ENCODE data around the gene COL5A1.

The COL5A1 gene

DNA sequence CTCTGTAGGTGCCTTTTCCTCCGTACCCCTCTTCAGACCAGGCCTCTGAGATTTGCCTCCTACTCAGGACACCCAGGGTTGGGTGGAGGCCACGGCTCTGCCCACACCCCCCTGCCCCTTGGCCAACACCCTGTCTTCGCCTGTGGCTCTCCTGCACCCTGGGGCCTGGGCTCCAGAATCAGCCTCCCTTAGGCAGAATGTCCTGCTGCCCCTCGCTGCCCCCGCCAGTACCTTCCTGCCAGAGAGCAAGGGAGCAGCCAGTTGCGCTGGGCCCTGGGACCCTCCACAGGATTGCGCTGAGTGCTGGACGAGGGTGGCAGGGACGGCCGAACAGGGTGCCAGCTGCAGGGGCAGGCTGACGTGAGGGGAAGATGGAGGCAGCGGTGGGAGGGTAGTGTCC is 53.5 kb downstream of the COL5A1 start:
- no peak overlapping the region for H2AK5ac ChIP-seq (ENCODE audit: low read length, severe bottlenecking)
- no peaks in the 10 kb centered on the region for H3K27me3 ChIP-seq (ENCODE audit: control insufficient read depth in 1 of 2, insufficient read depth in 1 of 2, low read length in 2 of 2)
- no peak overlapping the region for H3K14ac ChIP-seq (ENCODE audit: low read length in 2 of 2)
- H3K23ac ChIP-seq (ENCODE audit: low read length in 2 of 2), result no peak overlapping the region
- H3K9ac ChIP-seq (ENCODE audit: low read length), result no peak overlapping the region
- DNase-seq, result no peak
- peaks cover 25% of the 10 kb centered on the region for H3K4me1 ChIP-seq (ENCODE audit: control insufficient read depth, insufficient read depth, low read depth, low read length)
- peaks cover 57% of the 10 kb centered on the region for H3K79me1 ChIP-seq (replicated peaks; ENCODE audit: low read length, poor library complexity, severe bottlenecking)
- no peaks in the 10 kb centered on the region for H3K9me3 ChIP-seq (ENCODE audit: control insufficient read depth, low read length)
- no peak overlapping the region for H2BK5ac ChIP-seq (ENCODE audit: low read depth, low read length, poor library complexity, severe bottlenecking)
- H3K18ac ChIP-seq (ENCODE audit: low read depth in 1 of 2, low read length in 2 of 2), result no peak overlapping the region
- no peak overlapping the region for H3K4ac ChIP-seq (ENCODE audit: low read depth in 1 of 2, low read length in 2 of 2)
- H2BK120ac ChIP-seq (ENCODE audit: low read depth, low read length), result no peak overlapping the region
- no peak overlapping the region for H2BK12ac ChIP-seq (ENCODE audit: low read length in 2 of 2)
- no peak overlapping the region for H4K91ac ChIP-seq (ENCODE audit: low read length)
- no peak overlapping the region for H3K4me2 ChIP-seq (ENCODE audit: low read length, poor library complexity, severe bottlenecking)
- H3K27ac ChIP-seq (ENCODE audit: low read length, poor library complexity, severe bottlenecking), result no peak overlapping the region
- 98% methylated on average over 8 of the region's 12 CpGs for whole genome bisulfite sequencing
- H3K36me3 ChIP-seq (ENCODE audit: control insufficient read depth in 1 of 2, insufficient read depth in 2 of 2, low read depth in 1 of 2, low read length in 2 of 2), result peaks cover 29 to 73% of the 10 kb centered on the region in 2 experiments
- no peak overlapping the region for H2BK15ac ChIP-seq (ENCODE audit: low read depth, poor library complexity, severe bottlenecking)
- no peak overlapping the region for H3K4me3 ChIP-seq (ENCODE audit: insufficient read depth in 1 of 2, low read depth in 1 of 2, low read length in 2 of 2)
- no peak overlapping the region for H4K8ac ChIP-seq (ENCODE audit: low read length)
- no peak overlapping the region for H2AFZ ChIP-seq (ENCODE audit: low read depth, low read length)

DNA sequence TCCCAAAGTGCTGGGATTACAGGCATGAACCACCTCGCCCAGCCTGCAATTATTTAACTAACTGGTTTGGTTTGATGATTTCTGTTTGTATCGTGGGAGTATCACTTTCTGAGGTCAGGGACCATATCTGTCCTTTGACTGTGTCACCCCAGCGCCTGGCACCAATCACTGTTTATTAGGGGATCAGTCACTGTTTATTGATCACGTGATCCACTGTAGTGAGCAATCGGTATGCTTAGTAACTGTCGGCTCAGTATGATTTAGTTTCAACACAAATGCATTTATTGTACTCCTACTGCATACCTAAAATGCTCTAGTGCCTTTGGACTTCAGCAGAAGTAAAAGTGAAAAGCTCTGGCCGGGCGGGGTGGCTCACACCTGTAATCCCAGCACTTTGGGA is 54.8 kb downstream of the COL5A1 start:
- H2AK5ac ChIP-seq (ENCODE audit: low read length, severe bottlenecking), result no peak overlapping the region
- no peak overlapping the region for H4K8ac ChIP-seq (ENCODE audit: low read length)
- no peak overlapping the region for H2BK120ac ChIP-seq (ENCODE audit: low read depth, low read length)
- no peak overlapping the region for H3K4ac ChIP-seq (ENCODE audit: low read depth in 1 of 2, low read length in 2 of 2)
- H2BK12ac ChIP-seq (ENCODE audit: low read length in 2 of 2), result no peak overlapping the region
- no peak overlapping the region for H2BK15ac ChIP-seq (ENCODE audit: low read depth, poor library complexity, severe bottlenecking)
- no peak overlapping the region for H3K9ac ChIP-seq (ENCODE audit: low read length)
- WGBS, result 98% methylated on average over 8 of the region's 8 CpGs
- H3K14ac ChIP-seq (ENCODE audit: low read length in 2 of 2), result no peak overlapping the region
- no peaks in the 10 kb centered on the region for H3K27me3 ChIP-seq (ENCODE audit: control insufficient read depth in 1 of 2, insufficient read depth in 1 of 2, low read length in 2 of 2)
- H3K4me3 ChIP-seq (ENCODE audit: insufficient read depth in 1 of 2, low read depth in 1 of 2, low read length in 2 of 2), result no peak overlapping the region
- H3K27ac ChIP-seq (ENCODE audit: low read length, poor library complexity, severe bottlenecking), result no peak overlapping the region
- no peak overlapping the region for H3K18ac ChIP-seq (ENCODE audit: low read depth in 1 of 2, low read length in 2 of 2)
- H3K79me1 ChIP-seq (replicated peaks; ENCODE audit: low read length, poor library complexity, severe bottlenecking), result peaks cover 53% of the 10 kb centered on the region
- no peak overlapping the region for H4K91ac ChIP-seq (ENCODE audit: low read length)
- H3K23ac ChIP-seq (ENCODE audit: low read length in 2 of 2), result no peak overlapping the region
- no peak overlapping the region for H3K4me2 ChIP-seq (ENCODE audit: low read length, poor library complexity, severe bottlenecking)
- H2AFZ ChIP-seq (ENCODE audit: low read depth, low read length), result no peak overlapping the region
- peaks cover 35 to 73% of the 10 kb centered on the region in 2 experiments for H3K36me3 ChIP-seq (ENCODE audit: control insufficient read depth in 1 of 2, insufficient read depth in 2 of 2, low read depth in 1 of 2, low read length in 2 of 2)
- H3K9me3 ChIP-seq (ENCODE audit: control insufficient read depth, low read length), result no peaks in the 10 kb centered on the region
- peaks cover 21% of the 10 kb centered on the region for H3K4me1 ChIP-seq (ENCODE audit: control insufficient read depth, insufficient read depth, low read depth, low read length)
- no peak for DNase-seq
- no peak overlapping the region for H2BK5ac ChIP-seq (ENCODE audit: low read depth, low read length, poor library complexity, severe bottlenecking)

DNA sequence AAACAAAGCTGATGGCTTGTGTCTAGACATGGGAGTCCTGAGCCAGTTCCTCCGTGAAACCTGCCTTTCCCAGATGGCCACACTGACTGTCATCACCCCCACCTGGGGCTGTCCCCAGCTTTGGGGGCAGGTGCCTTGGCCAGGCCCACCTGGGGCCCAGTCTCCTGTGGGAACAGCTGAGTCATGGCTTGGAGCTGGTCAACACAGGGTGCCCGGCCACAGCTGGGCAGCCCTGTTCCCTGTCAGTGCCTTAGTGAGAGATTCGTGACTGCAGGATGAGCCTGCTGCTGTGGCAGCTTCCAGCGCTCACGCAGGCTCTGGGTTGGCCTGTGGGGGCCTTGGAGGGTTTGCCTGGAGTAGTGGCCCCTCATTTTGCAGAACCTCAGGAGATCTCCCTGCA is 56.5 kb downstream of the COL5A1 start:
- Histone ChIP-seq H3K14ac (ENCODE audit: low read length in 2 of 2) (no peak overlapping the region), H3K23ac (ENCODE audit: low read length in 2 of 2) (no peak overlapping the region), H4K8ac (ENCODE audit: low read length) (peak overlapping the region; percentile 12), H3K79me1 (replicated peaks; ENCODE audit: low read length, poor library complexity, severe bottlenecking) (peaks cover 50% of the 10 kb centered on the region), H3K4me1 (ENCODE audit: control insufficient read depth, insufficient read depth, low read depth, low read length) (peaks cover 23% of the 10 kb centered on the region), H3K27ac (ENCODE audit: low read length, poor library complexity, severe bottlenecking) (no peak overlapping the region), H2AFZ (ENCODE audit: low read depth, low read length) (no peak overlapping the region), H3K18ac (ENCODE audit: low read depth in 1 of 2, low read length in 2 of 2) (peak overlapping the region in 1 of 2 experiments; percentile 13), H2BK12ac (ENCODE audit: low read length in 2 of 2) (peak overlapping the region in 1 of 2 experiments; percentile 69), H3K4ac (ENCODE audit: low read depth in 1 of 2, low read length in 2 of 2) (no peak overlapping the region), H3K9me3 (ENCODE audit: control insufficient read depth, low read length) (no peaks in the 10 kb centered on the region), H2BK120ac (ENCODE audit: low read depth, low read length) (no peak overlapping the region), H3K4me2 (ENCODE audit: low read length, poor library complexity, severe bottlenecking) (no peak overlapping the region), H2BK15ac (ENCODE audit: low read depth, poor library complexity, severe bottlenecking) (no peak overlapping the region), H3K36me3 (ENCODE audit: control insufficient read depth in 1 of 2, insufficient read depth in 2 of 2, low read depth in 1 of 2, low read length in 2 of 2) (peaks cover 40 to 76% of the 10 kb centered on the region in 2 experiments), H4K91ac (ENCODE audit: low read length) (peak overlapping the region; percentile 6), H3K9ac (ENCODE audit: low read length) (no peak overlapping the region), H2AK5ac (ENCODE audit: low read length, severe bottlenecking) (peak overlapping the region; percentile 20), H3K27me3 (ENCODE audit: control insufficient read depth in 1 of 2, insufficient read depth in 1 of 2, low read length in 2 of 2) (no peaks in the 10 kb centered on the region), H3K4me3 (ENCODE audit: insufficient read depth in 1 of 2, low read depth in 1 of 2, low read length in 2 of 2) (no peak overlapping the region), H2BK5ac (ENCODE audit: low read depth, low read length, poor library complexity, severe bottlenecking) (no peak overlapping the region)
- 63% methylated on average over 5 of the region's 5 CpGs for WGBS
- DNase-seq, result peak; percentile 38

DNA sequence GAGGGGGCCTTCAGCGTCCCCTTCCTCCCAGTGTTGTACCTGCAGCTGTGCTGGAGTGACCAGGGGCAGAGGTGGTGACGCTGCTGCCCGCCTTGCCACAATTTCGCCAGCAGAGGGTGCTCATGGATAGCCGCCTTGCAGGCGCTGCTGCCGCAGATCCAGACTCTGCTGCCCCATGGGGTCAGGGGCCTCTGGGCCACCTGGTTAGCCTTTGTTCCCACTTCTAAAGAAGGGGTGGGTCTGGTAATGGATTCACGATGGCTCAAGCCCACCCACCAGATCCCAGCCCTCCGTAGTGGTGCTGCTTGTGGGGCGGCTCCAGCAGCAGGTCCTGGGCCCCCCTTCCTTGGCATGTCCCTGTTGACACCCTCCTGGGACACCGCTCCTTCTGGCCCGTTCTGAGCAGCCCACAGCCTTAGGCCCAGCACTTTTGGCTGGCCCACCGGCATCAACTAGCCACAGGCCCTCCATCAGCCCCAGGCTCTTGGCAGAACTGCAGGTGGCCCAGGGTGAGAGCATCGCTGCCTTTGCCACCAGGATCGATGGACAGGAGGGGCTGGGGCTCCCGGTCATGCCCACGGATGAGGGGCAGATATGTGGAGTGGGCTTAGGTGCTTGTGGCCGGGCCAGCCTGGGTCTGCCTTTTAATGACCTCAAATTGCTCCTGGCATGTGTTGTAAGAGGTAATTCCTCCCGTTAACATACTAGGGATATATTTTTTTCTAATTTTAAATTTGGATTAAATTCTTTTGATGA is 57.2 kb downstream of the COL5A1 start:
- peak overlapping the region in 1 of 2 experiments; percentile 74 for H2BK12ac ChIP-seq (ENCODE audit: low read length in 2 of 2)
- peak overlapping the region; percentile 71 for H4K91ac ChIP-seq (ENCODE audit: low read length)
- no peak overlapping the region for H3K27ac ChIP-seq (ENCODE audit: low read length, poor library complexity, severe bottlenecking)
- H3K4me2 ChIP-seq (ENCODE audit: low read length, poor library complexity, severe bottlenecking), result no peak overlapping the region
- H3K9me3 ChIP-seq (ENCODE audit: control insufficient read depth, low read length), result no peaks in the 10 kb centered on the region
- peaks cover 43 to 74% of the 10 kb centered on the region in 2 experiments for H3K36me3 ChIP-seq (ENCODE audit: control insufficient read depth in 1 of 2, insufficient read depth in 2 of 2, low read depth in 1 of 2, low read length in 2 of 2)
- H2AK5ac ChIP-seq (ENCODE audit: low read length, severe bottlenecking), result no peak overlapping the region
- H3K79me1 ChIP-seq (replicated peaks; ENCODE audit: low read length, poor library complexity, severe bottlenecking), result peaks cover 49% of the 10 kb centered on the region
- DNase-seq, result peak; percentile 69
- peak overlapping the region in 1 of 2 experiments; percentile 20 for H3K4ac ChIP-seq (ENCODE audit: low read depth in 1 of 2, low read length in 2 of 2)
- no peak overlapping the region for H2BK5ac ChIP-seq (ENCODE audit: low read depth, low read length, poor library complexity, severe bottlenecking)
- 48% methylated on average over 16 of the region's 19 CpGs for WGBS
- H2BK120ac ChIP-seq (ENCODE audit: low read depth, low read length), result no peak overlapping the region
- peak overlapping the region; percentile 16 for H4K8ac ChIP-seq (ENCODE audit: low read length)
- no peak overlapping the region for H3K4me3 ChIP-seq (ENCODE audit: insufficient read depth in 1 of 2, low read depth in 1 of 2, low read length in 2 of 2)
- H3K14ac ChIP-seq (ENCODE audit: low read length in 2 of 2), result no peak overlapping the region
- peak overlapping the region; percentile 64 to 71 for H3K18ac ChIP-seq (ENCODE audit: low read depth in 1 of 2, low read length in 2 of 2)
- no peaks in the 10 kb centered on the region for H3K27me3 ChIP-seq (ENCODE audit: control insufficient read depth in 1 of 2, insufficient read depth in 1 of 2, low read length in 2 of 2)
- no peak overlapping the region for H2AFZ ChIP-seq (ENCODE audit: low read depth, low read length)
- H3K4me1 ChIP-seq (ENCODE audit: control insufficient read depth, insufficient read depth, low read depth, low read length), result peaks cover 26% of the 10 kb centered on the region
- H3K23ac ChIP-seq (ENCODE audit: low read length in 2 of 2), result no peak overlapping the region
- no peak overlapping the region for H3K9ac ChIP-seq (ENCODE audit: low read length)
- peak overlapping the region; percentile 68 for H2BK15ac ChIP-seq (ENCODE audit: low read depth, poor library complexity, severe bottlenecking)

Measured in mesenchymal stem cell (in vitro differentiated cells and primary cell).